ENCODE measurements around the gene ENPP4.
A peak's percentile ranks its signal among the peaks of the same experiment; 100 is the strongest.

ENPP4 gene

GRCh38 chr6:46160102-46160501, 30.3 kb downstream of the ENPP4 start (continued):
- TF ChIP-seq ZSCAN18 (tag by site-specific recombination; IDR thresholded peaks at IDR 0.05): no peak
- TF ChIP-seq ZNF785 (tag by site-specific recombination; IDR thresholded peaks at IDR 0.05): no peak
- no peak for TF ChIP-seq IKZF3 (tag by site-specific recombination; IDR thresholded peaks at IDR 0.05)
- TF ChIP-seq ZFP37 (tag by site-specific recombination; IDR thresholded peaks at IDR 0.05): no peak

DNA sequence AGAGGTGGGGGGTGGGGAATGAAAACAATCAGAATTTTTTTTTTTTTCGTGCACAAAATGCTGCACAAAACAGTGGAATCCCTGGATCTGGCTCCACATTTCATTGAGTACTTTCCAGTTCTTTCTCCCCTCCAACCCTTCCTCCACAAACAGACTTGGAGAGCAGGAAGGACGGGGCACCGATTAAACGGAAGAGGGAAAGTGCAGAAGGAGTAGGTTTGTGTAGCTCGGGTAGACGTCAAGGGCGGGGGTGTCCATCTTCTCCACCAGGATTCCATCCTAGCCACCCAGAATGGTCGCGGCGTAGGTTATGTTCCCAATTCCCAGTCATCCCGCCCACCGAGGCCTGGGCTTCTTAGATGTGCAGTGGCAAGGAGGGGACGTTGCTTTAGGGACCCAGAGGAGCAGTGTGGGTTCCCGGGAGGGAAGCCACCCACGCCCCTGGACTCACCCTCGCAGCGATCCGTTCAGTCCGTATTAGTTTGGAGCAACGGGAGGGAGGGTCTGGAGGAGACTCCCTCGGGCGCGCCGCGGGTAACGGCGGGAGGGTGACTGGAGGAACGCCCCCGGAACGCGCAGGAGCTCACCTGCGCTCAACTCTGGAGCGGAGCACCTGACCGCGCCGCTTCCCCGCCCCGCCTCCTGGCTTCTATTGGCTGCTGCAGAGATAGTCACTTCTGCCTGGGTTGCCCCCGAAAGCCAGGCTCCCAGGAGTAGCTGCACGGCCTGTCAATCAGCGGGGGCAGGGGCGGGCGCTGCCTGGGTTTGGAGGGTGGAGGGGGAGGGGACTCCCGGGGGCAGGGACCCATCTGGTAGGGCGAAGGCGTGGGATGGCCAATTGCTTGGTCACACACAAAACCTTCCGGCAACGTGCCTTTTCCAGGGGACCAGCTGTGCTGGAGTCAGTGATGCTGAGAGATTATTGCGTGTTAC, 40.8 kb downstream of the ENPP4 start, which contains the start of gene ENPP5:
ENPP5 (minus strand) TSS at position 624 of the 933 bp plus-strand sequence. CDS start 2,718 bp downstream, outside the sequence.
- ChIA-PET CTCF (interaction anchor here (0.6 to 1.4 kb wide), 4 partner anchors 80 to 1314 kb away, joined by 3 to 6 read pairs (median 3); no protein-coding TSS in a partner anchor), POLR2A (interaction anchor here (0.6 to 2.4 kb wide), 9 partner anchors 10 to 482 kb away, joined by 3 to 12 read pairs (median 3); partner anchors contain the start of genes CYP39A1, ENPP4 and SLC25A27)
- peaks cover 7% of the 10 kb centered on the region for H3K4me1 ChIP-seq (ENCODE audit: control insufficient read depth, insufficient read depth, low read length)
- H3K27ac ChIP-seq (ENCODE audit: extremely low read depth, low read depth, low read length): peak within 1 kb of the TSS; percentile 13; the same call in 1 of the 2 replicates
- H3K36me3 ChIP-seq (ENCODE audit: control insufficient read depth in 2 of 2, insufficient read depth in 1 of 2, low read length in 2 of 2): peaks cover 3 to 8% of the 10 kb centered on the region in 2 experiments
- H3K4me3 ChIP-seq (ENCODE audit: low read depth, low read length): peak within 1 kb of the TSS; percentile 64
- no peaks in the 10 kb centered on the region for H3K9me3 ChIP-seq (ENCODE audit: control insufficient read depth, insufficient read depth, low read depth, low read length)
- TF ChIP-seq ZNF544 (tag by site-specific recombination; IDR thresholded peaks at IDR 0.05) (no peak), ZNF433 (tag by site-specific recombination; IDR thresholded peaks at IDR 0.05; ENCODE audit: low read depth) (no peak), ZNF266 (tag by site-specific recombination; IDR thresholded peaks at IDR 0.05; ENCODE audit: low read depth) (no peak), ZEB2 (tag by site-specific recombination; IDR thresholded peaks at IDR 0.05) (peak; percentile 92), ZNF654 (tag by site-specific recombination; IDR thresholded peaks at IDR 0.05; ENCODE audit: low read depth) (no peak), ZNF114 (tag by site-specific recombination; IDR thresholded peaks at IDR 0.05) (no peak), ZNF423 (tag by site-specific recombination; IDR thresholded peaks at IDR 0.05) (peak; percentile 78), ZNF624 (tag by site-specific recombination; IDR thresholded peaks at IDR 0.05) (no peak), ZBTB20 (tag by site-specific recombination; IDR thresholded peaks at IDR 0.05) (peak; percentile 58; the same call in 1 of the 2 replicates), ZNF10 (tag by site-specific recombination; IDR thresholded peaks at IDR 0.05) (no peak; the same call in 1 of the 2 replicates), ZNF202 (tag by site-specific recombination; IDR thresholded peaks at IDR 0.05; ENCODE audit: borderline replicate concordance) (no peak), ZNF169 (tag by site-specific recombination; IDR thresholded peaks at IDR 0.05) (no peak), KLF16 (tag by site-specific recombination; IDR thresholded peaks at IDR 0.05) (no peak; the same call in none of the 2 replicates), AEBP2 (tag by site-specific recombination; IDR thresholded peaks at IDR 0.05; ENCODE audit: borderline replicate concordance) (no peak), ZNF561 (tag by site-specific recombination; IDR thresholded peaks at IDR 0.05; ENCODE audit: borderline replicate concordance) (peak; percentile 46; the same call in 1 of the 2 replicates), OVOL3 (tag by site-specific recombination; IDR thresholded peaks at IDR 0.05) (0 out of 2 replicates have a peak, but pooled peaks have one; percentile 26), ZNF366 (tag by site-specific recombination; conservative IDR thresholded peaks at IDR 0.05) (0 out of 2 replicates have a peak, but pooled peaks have one; percentile 18), SP2 (tag by site-specific recombination; IDR thresholded peaks at IDR 0.05) (peak; percentile 96)
- TF ChIP-seq, protein P1, sequence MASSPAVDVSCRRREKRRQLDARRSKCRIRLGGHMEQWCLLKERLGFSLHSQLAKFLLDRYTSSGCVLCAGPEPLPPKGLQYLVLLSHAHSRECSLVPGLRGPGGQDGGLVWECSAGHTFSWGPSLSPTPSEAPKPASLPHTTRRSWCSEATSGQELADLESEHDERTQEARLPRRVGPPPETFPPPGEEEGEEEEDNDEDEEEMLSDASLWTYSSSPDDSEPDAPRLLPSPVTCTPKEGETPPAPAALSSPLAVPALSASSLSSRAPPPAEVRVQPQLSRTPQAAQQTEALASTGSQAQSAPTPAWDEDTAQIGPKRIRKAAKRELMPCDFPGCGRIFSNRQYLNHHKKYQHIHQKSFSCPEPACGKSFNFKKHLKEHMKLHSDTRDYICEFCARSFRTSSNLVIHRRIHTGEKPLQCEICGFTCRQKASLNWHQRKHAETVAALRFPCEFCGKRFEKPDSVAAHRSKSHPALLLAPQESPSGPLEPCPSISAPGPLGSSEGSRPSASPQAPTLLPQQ (tag by site-specific recombination; IDR thresholded peaks at IDR 0.05): no peak
- TF ChIP-seq, protein P2, sequence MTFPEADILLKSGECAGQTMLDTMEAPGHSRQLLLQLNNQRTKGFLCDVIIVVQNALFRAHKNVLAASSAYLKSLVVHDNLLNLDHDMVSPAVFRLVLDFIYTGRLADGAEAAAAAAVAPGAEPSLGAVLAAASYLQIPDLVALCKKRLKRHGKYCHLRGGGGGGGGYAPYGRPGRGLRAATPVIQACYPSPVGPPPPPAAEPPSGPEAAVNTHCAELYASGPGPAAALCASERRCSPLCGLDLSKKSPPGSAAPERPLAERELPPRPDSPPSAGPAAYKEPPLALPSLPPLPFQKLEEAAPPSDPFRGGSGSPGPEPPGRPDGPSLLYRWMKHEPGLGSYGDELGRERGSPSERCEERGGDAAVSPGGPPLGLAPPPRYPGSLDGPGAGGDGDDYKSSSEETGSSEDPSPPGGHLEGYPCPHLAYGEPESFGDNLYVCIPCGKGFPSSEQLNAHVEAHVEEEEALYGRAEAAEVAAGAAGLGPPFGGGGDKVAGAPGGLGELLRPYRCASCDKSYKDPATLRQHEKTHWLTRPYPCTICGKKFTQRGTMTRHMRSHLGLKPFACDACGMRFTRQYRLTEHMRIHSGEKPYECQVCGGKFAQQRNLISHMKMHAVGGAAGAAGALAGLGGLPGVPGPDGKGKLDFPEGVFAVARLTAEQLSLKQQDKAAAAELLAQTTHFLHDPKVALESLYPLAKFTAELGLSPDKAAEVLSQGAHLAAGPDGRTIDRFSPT (tag by site-specific recombination; IDR thresholded peaks at IDR 0.05): peak; percentile 85
- TF ChIP-seq, protein P3, sequence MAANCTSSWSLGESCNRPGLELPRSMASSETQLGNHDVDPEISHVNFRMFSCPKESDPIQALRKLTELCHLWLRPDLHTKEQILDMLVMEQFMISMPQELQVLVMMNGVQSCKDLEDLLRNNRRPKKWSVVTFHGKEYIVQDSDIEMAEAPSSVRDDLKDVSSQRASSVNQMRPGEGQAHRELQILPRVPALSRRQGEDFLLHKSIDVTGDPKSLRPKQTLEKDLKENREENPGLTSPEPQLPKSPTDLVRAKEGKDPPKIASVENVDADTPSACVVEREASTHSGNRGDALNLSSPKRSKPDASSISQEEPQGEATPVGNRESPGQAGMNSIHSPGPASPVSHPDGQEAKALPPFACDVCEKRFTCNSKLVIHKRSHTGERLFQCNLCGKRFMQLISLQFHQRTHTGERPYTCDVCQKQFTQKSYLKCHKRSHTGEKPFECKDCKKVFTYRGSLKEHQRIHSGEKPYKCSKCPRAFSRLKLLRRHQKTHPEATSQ (tag by site-specific recombination; IDR thresholded peaks at IDR 0.05): no peak
- TF ChIP-seq, protein P4, sequence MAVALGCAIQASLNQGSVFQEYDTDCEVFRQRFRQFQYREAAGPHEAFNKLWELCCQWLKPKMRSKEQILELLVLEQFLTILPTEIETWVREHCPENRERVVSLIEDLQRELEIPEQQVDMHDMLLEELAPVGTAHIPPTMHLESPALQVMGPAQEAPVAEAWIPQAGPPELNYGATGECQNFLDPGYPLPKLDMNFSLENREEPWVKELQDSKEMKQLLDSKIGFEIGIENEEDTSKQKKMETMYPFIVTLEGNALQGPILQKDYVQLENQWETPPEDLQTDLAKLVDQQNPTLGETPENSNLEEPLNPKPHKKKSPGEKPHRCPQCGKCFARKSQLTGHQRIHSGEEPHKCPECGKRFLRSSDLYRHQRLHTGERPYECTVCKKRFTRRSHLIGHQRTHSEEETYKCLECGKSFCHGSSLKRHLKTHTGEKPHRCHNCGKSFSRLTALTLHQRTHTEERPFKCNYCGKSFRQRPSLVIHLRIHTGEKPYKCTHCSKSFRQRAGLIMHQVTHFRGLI (tag by site-specific recombination; IDR thresholded peaks at IDR 0.05): no peak
